H1 (cell line): ENCODE results near the gene ADAMTS14. TPM values are rescaled to one million over a fixed set of nuclear protein-coding genes. Genes with fewer than 3 reads are reported as not detected.

ENCODE experiments used
- JUN ChIP-seq: IDR thresholded peaks from 2 replicates; pipeline ENCODE4 v1.6.1; 2011; ENCODE audit warnings: low read depth, mild to moderate bottlenecking, improper control_type of control experiment, low read length
- SRF ChIP-seq: IDR thresholded peaks from 2 replicates; pipeline ENCODE4 v1.6.1; 2011; ENCODE audit warnings: mild to moderate bottlenecking, low read depth, low read length, moderate library complexity
- TBP ChIP-seq: IDR thresholded peaks from 2 replicates; pipeline ENCODE4 v1.6.1; 2011; ENCODE audit warnings: low read depth, low read length, improper control_type of control experiment
- polyA plus RNA-seq, 7 experiments: library from polyadenylated mRNA; depleted of rRNA in 3 of 7; stranded (reverse) in 5 of 7; unstranded in 2 of 7; fragments of >200 nt in 5 of 7; fragments of 200-250 nt in 2 of 7; gene quantifications; 1 replicate in 5 of 7; 2 replicates in 1 of 7; 4 replicates in 1 of 7; pipeline versions ENCODE4 v1.2.1 to v1.2.3, GENCODE V29; 2011 to 2013; ENCODE audit warnings: missing spikeins in 2 of 7, mixed read lengths in 2 of 7
- total RNA-seq: library from RNA; stranded (reverse); fragmentation: NEBNext Ultra II Directional; extraction: Animal tissue kit (Norgen Biotek cat#: 25700); gene quantifications from 2 replicates; pipeline ENCODE4 v1.2.1, GENCODE V29; 2021
- TF ChIP-seq, protein P1 (sequence below): fragments of 300-600 bp; sonication (generic); IDR thresholded peaks from 2 replicates; pipeline ENCODE4 v1.7.1; 2012; ENCODE audit warnings: low read length, moderate library complexity, mild to moderate bottlenecking, inconsistent platforms; ENCODE audit not compliant: insufficient replicate concordance

ADAMTS14 gene
- total and polyA plus RNA-seq, 2 of the 8 experiments (the other 6 are each of a cell fraction or from before 2014, with no cell fraction given): 2.0 to 2.3 TPM

- no peak for TF ChIP-seq JUN
- no peak for TF ChIP-seq TBP
- TF ChIP-seq SRF: no peak
- TF ChIP-seq, protein P1, sequence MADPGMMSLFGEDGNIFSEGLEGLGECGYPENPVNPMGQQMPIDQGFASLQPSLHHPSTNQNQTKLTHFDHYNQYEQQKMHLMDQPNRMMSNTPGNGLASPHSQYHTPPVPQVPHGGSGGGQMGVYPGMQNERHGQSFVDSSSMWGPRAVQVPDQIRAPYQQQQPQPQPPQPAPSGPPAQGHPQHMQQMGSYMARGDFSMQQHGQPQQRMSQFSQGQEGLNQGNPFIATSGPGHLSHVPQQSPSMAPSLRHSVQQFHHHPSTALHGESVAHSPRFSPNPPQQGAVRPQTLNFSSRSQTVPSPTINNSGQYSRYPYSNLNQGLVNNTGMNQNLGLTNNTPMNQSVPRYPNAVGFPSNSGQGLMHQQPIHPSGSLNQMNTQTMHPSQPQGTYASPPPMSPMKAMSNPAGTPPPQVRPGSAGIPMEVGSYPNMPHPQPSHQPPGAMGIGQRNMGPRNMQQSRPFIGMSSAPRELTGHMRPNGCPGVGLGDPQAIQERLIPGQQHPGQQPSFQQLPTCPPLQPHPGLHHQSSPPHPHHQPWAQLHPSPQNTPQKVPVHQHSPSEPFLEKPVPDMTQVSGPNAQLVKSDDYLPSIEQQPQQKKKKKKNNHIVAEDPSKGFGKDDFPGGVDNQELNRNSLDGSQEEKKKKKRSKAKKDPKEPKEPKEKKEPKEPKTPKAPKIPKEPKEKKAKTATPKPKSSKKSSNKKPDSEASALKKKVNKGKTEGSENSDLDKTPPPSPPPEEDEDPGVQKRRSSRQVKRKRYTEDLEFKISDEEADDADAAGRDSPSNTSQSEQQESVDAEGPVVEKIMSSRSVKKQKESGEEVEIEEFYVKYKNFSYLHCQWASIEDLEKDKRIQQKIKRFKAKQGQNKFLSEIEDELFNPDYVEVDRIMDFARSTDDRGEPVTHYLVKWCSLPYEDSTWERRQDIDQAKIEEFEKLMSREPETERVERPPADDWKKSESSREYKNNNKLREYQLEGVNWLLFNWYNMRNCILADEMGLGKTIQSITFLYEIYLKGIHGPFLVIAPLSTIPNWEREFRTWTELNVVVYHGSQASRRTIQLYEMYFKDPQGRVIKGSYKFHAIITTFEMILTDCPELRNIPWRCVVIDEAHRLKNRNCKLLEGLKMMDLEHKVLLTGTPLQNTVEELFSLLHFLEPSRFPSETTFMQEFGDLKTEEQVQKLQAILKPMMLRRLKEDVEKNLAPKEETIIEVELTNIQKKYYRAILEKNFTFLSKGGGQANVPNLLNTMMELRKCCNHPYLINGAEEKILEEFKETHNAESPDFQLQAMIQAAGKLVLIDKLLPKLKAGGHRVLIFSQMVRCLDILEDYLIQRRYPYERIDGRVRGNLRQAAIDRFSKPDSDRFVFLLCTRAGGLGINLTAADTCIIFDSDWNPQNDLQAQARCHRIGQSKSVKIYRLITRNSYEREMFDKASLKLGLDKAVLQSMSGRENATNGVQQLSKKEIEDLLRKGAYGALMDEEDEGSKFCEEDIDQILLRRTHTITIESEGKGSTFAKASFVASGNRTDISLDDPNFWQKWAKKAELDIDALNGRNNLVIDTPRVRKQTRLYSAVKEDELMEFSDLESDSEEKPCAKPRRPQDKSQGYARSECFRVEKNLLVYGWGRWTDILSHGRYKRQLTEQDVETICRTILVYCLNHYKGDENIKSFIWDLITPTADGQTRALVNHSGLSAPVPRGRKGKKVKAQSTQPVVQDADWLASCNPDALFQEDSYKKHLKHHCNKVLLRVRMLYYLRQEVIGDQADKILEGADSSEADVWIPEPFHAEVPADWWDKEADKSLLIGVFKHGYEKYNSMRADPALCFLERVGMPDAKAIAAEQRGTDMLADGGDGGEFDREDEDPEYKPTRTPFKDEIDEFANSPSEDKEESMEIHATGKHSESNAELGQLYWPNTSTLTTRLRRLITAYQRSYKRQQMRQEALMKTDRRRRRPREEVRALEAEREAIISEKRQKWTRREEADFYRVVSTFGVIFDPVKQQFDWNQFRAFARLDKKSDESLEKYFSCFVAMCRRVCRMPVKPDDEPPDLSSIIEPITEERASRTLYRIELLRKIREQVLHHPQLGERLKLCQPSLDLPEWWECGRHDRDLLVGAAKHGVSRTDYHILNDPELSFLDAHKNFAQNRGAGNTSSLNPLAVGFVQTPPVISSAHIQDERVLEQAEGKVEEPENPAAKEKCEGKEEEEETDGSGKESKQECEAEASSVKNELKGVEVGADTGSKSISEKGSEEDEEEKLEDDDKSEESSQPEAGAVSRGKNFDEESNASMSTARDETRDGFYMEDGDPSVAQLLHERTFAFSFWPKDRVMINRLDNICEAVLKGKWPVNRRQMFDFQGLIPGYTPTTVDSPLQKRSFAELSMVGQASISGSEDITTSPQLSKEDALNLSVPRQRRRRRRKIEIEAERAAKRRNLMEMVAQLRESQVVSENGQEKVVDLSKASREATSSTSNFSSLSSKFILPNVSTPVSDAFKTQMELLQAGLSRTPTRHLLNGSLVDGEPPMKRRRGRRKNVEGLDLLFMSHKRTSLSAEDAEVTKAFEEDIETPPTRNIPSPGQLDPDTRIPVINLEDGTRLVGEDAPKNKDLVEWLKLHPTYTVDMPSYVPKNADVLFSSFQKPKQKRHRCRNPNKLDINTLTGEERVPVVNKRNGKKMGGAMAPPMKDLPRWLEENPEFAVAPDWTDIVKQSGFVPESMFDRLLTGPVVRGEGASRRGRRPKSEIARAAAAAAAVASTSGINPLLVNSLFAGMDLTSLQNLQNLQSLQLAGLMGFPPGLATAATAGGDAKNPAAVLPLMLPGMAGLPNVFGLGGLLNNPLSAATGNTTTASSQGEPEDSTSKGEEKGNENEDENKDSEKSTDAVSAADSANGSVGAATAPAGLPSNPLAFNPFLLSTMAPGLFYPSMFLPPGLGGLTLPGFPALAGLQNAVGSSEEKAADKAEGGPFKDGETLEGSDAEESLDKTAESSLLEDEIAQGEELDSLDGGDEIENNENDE: no peak
- TF ChIP-seq, all 59 proteins: peak for 0
Measured at GRCh38 chr10:70682920-70683600, 10.8 kb downstream of the ADAMTS14 start (continued).
